ENCODE measurements around the gene COL4A6.

DNA sequence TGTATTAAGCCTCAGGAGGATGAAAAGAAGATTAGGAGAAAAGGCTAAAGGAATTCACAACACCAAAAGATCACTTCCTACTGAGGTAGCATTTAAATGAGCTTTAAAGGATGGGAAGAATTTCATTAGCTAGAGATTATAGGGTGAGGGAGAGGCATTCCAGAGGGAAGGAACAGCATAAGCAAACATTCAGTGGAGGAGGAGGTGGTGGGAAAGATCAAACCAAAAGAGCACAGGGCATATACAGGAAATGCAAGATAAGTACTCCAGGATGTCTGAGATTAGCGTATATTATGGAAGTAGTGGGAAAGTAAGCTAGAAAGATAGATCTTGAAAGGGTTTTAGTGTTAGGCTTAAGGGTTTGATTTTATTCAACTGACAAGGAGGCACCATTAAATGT lies 84.8 kb downstream of the COL4A6 start:
- TF ChIP-seq EZH2 (IDR thresholded peaks at IDR 0.05; ENCODE audit: borderline replicate concordance) (no peak), EZH2phosphoT487 (IDR thresholded peaks at IDR 0.05; ENCODE audit: low read depth, severe bottlenecking, unreplicated experiment) (no peak)
- TF ChIP-seq, protein P1, sequence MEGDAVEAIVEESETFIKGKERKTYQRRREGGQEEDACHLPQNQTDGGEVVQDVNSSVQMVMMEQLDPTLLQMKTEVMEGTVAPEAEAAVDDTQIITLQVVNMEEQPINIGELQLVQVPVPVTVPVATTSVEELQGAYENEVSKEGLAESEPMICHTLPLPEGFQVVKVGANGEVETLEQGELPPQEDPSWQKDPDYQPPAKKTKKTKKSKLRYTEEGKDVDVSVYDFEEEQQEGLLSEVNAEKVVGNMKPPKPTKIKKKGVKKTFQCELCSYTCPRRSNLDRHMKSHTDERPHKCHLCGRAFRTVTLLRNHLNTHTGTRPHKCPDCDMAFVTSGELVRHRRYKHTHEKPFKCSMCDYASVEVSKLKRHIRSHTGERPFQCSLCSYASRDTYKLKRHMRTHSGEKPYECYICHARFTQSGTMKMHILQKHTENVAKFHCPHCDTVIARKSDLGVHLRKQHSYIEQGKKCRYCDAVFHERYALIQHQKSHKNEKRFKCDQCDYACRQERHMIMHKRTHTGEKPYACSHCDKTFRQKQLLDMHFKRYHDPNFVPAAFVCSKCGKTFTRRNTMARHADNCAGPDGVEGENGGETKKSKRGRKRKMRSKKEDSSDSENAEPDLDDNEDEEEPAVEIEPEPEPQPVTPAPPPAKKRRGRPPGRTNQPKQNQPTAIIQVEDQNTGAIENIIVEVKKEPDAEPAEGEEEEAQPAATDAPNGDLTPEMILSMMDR (IDR thresholded peaks at IDR 0.05; ENCODE audit: poor library complexity) = no peak

All from hepatocyte (in vitro differentiated cells).